HL-60 (cell line): ENCODE measurements around the gene HS3ST5.

Experiments used
- DNase-seq, 2 experiments: peaks; one replicate each; pipeline ENCODE4 v3.0.0-alpha.2; 2010 to 2020; ENCODE audit warnings: low read depth in 1 of 2, low spot score in 1 of 2
- H3K27ac ChIP-seq: fragments of 250-450 bp; sonication (Bioruptor Pico); replicated peaks from 2 replicates; pipeline ENCODE4 v1.5.1; 2020; ENCODE audit warnings: mild to moderate bottlenecking, moderate library complexity
- H3K27me3 ChIP-seq: fragments of 250-450 bp; sonication (Bioruptor Pico); 2 replicates; pipeline ENCODE4 v1.5.1; 2021; ENCODE audit warnings: mild to moderate bottlenecking, moderate library complexity; ENCODE audit not compliant: insufficient read depth, poor library complexity, severe bottlenecking
- H3K4me3 ChIP-seq: replicated peaks from 2 replicates; pipeline ENCODE4 v1.5.1; 2011; ENCODE audit warnings: mild to moderate bottlenecking, control low read depth, low read length; ENCODE audit not compliant: insufficient read depth
- CTCF ChIP-seq: IDR thresholded peaks from one replicate; pipeline ENCODE4 v1.5.1; 2011; ENCODE audit warnings: low read length, control low read depth, inconsistent platforms; ENCODE audit not compliant: insufficient read depth
- GABPA ChIP-seq: IDR thresholded peaks from 2 replicates; pipeline ENCODE4 v1.6.1; 2012; ENCODE audit warnings: low read depth
- POLR2AphosphoS5 ChIP-seq: IDR thresholded peaks from 2 replicates; pipeline ENCODE4 v1.6.1; 2012; ENCODE audit warnings: low read depth
- REST ChIP-seq: IDR thresholded peaks from 2 replicates; pipeline ENCODE4 v1.6.1; 2012; ENCODE audit warnings: low read depth; ENCODE audit not compliant: insufficient replicate concordance
- SPI1 ChIP-seq: IDR thresholded peaks from 2 replicates; pipeline ENCODE4 v1.6.1; 2012; ENCODE audit warnings: low read depth, mild to moderate bottlenecking, borderline replicate concordance

HS3ST5 gene

DNA sequence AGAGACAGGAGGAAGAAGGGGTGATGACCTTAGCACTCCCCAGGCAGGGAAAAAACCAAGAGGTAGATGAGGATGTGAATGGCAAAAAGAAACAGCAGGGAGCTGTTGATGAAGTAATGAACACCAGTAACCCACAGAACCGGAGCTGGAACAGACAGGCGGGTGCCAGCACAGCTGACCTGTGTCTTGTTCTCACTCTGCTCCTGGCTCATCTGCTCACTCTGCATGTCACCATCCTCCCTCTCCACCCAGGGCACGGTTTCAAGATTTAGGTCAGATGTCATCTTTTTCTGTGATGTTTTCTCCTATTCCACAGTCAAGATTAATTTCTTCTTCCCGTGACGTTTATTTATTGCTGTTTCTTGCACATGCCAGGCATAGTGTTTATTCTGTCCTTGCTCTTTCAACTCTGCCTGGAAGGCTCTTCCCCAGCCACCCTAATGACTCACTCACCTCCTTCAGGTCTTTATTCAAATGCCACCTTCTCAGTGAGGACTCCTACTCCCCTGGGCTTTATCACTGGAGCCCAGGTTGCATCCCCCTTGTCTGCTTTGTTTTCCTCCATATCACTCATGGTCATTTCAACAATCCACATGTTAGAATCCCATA lies 207.4 kb downstream of the HS3ST5 start:
- Histone ChIP-seq H3K4me3 (no peak overlapping the region), H3K27me3 (peaks cover 3% of the 10 kb centered on the region), H3K27ac (no peak overlapping the region)
- TF ChIP-seq POLR2AphosphoS5, result no peak
- TF ChIP-seq SPI1, result no peak
- TF ChIP-seq CTCF, result no peak
- TF ChIP-seq REST, result no peak
- TF ChIP-seq GABPA, result no peak
- no peak for DNase-seq

DNA sequence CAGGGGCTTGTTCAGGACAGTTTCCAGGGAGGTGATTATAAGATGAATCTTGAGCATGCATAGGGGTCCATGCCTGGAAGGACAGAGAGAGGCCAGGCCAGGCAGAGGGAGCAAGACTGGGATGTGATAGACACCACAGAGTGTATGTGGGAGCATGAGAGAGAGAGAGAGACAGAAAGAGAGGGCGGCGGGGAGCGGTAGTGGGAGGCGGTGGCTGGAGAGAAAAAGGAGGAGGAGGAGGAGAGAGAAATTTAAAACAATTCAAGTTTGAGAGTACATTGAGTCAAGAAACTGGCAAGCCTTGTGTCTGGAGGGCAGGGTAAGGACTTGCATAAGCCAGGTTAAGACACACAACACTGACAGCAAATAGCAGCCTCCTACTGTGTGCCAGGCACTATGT lies 209.0 kb downstream of the HS3ST5 start:
- Histone ChIP-seq H3K27me3 (no peaks in the 10 kb centered on the region), H3K27ac (no peak overlapping the region), H3K4me3 (no peak overlapping the region)
- TF ChIP-seq GABPA (no peak), REST (no peak), POLR2AphosphoS5 (no peak), CTCF (no peak), SPI1 (no peak)
- no peak for DNase-seq

DNA sequence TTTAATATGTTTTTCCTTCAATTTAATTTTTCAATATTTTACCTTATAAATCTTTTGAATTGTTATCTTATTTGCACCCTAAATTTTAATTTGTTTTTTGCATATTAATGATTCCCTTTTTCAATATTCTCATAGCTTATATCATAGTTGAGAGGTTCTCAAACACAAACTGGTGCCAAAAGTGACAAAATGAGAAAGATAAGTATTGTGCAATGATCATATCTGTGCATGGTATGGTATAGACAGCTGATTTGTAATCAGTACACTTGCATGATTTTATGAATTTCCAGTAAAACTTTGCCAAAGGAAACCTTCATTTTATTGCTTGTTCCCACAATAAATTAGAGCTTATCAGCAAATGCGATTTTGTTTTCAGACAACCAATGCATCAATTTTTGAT lies 210.9 kb downstream of the HS3ST5 start:
- Histone ChIP-seq H3K4me3 (no peak overlapping the region), H3K27me3 (no peaks in the 10 kb centered on the region), H3K27ac (no peak overlapping the region)
- DNase-seq, result no peak
- TF ChIP-seq CTCF (no peak), POLR2AphosphoS5 (no peak), REST (no peak), SPI1 (no peak), GABPA (no peak)
